Endothelial cell of umbilical vein (primary cell): ENCODE results near the gene LIMA1. TPM values are rescaled to one million over a fixed set of nuclear protein-coding genes. Genes with fewer than 3 reads are reported as not detected.

Experiments used
- BruUV-seq: library from RNA; stranded (reverse); fragments of 400-500 nt; replicated peaks from 2 replicates; lab custom pipeline; 2021; lab: Mats Ljungman, UMichigan
- CTCF ChIA-PET: fragments of 300-600, 350-600 bp; sonication (Branson Sonifier 250); formaldehyde crosslinking; loops from one replicate; lab custom pipeline; 2021; ENCODE audit warnings: antibody characterized with exemption, inconsistent platforms; lab: Charles Lee
- POLR2A ChIA-PET: fragments of 300-600, 350-600 bp; sonication (Branson Sonifier 250); formaldehyde crosslinking; loops from one replicate; lab custom pipeline; 2021; ENCODE audit warnings: antibody characterized with exemption, inconsistent platforms; lab: Charles Lee
- DNase-seq: peaks from one replicate; pipeline ENCODE4 v3.0.0-alpha.2; 2011; ENCODE audit warnings: low read depth, low spot score
- FAIRE-seq: peaks from 2 replicates; lab custom pipeline; 2011; peaks lifted over from hg19 to GRCh38; lab: Jason Lieb, UNC
- H2AFZ ChIP-seq: 2 replicates; pipeline ENCODE4 v1.6.0; 2012; ENCODE audit warnings: low read depth, low read length, control low read depth, inconsistent platforms
- H3K27ac ChIP-seq: 2 replicates; pipeline ENCODE4 v1.5.1; 2011; ENCODE audit warnings: low read depth, mild to moderate bottlenecking, control low read depth, low read length, moderate library complexity; ENCODE audit not compliant: insufficient read depth
- H3K27me3 ChIP-seq, 2 experiments: 2 replicates each; pipeline versions ENCODE4 v1.6.0 to v1.6.1; 2011; ENCODE audit warnings: low read length in 2 of 2, mixed read lengths in 1 of 2; ENCODE audit not compliant: control insufficient read depth in 2 of 2, insufficient read depth in 2 of 2
- H3K36me3 ChIP-seq, 2 experiments: 2 replicates in 1 of 2; 3 replicates in 1 of 2; pipeline ENCODE4 v1.5.1; 2011; ENCODE audit warnings: low read length in 2 of 2, mild to moderate bottlenecking in 1 of 2, moderate library complexity in 1 of 2; ENCODE audit not compliant: control insufficient read depth in 2 of 2, insufficient read depth in 2 of 2; ENCODE audit errors: extremely low read depth in 1 of 2
- H3K4me1 ChIP-seq: 3 replicates; pipeline ENCODE4 v1.5.1; 2011; ENCODE audit warnings: mild to moderate bottlenecking, low read length; ENCODE audit not compliant: control insufficient read depth, insufficient read depth; ENCODE audit errors: extremely low read depth
- H3K4me2 ChIP-seq: 2 replicates; pipeline ENCODE4 v1.6.1; 2011; ENCODE audit warnings: low read length, control low read depth, mixed read lengths; ENCODE audit not compliant: insufficient read depth
- H3K4me3 ChIP-seq, 3 experiments: fragments of 200-600 bp in 1 of 3; sonication (generic), shearing (Covaris generic) in 1 of 3; replicated peaks in 1 of 3; 2 replicates each; pipeline ENCODE4 v1.5.1; 2011 to 2016; ENCODE audit warnings: control low read depth in 3 of 3, low read length in 3 of 3, mild to moderate bottlenecking in 2 of 3, inconsistent platforms in 1 of 3, low read depth in 1 of 3, moderate library complexity in 1 of 3; ENCODE audit not compliant: insufficient read depth in 1 of 3
- H3K79me2 ChIP-seq: 2 replicates; pipeline ENCODE4 v1.6.0; 2012; ENCODE audit warnings: low read length, inconsistent platforms; ENCODE audit not compliant: control insufficient read depth, insufficient read depth
- H3K9ac ChIP-seq: replicated peaks from 2 replicates; pipeline ENCODE3; 2011; ENCODE audit warnings: low read length, control low read depth; ENCODE audit not compliant: insufficient read depth; ENCODE audit errors: extremely low read depth
- H3K9me1 ChIP-seq: replicated peaks from 3 replicates; pipeline ENCODE4 v1.6.0; 2011; ENCODE audit warnings: mild to moderate bottlenecking, low read length; ENCODE audit not compliant: control insufficient read depth, insufficient read depth; ENCODE audit errors: extremely low read depth
- H3K9me3 ChIP-seq: replicated peaks from 2 replicates; pipeline ENCODE4 v1.5.1; 2012; ENCODE audit warnings: low read length, inconsistent platforms; ENCODE audit not compliant: control insufficient read depth, insufficient read depth
- H4K20me1 ChIP-seq: replicated peaks from 2 replicates; pipeline ENCODE3; 2011; ENCODE audit warnings: mild to moderate bottlenecking, low read length; ENCODE audit not compliant: control insufficient read depth, insufficient read depth; ENCODE audit errors: extremely low read depth
- CTCF ChIP-seq, 2 donors: IDR thresholded peaks; 1 replicate in 1 of 2; 2 replicates in 1 of 2; pipeline ENCODE4 v1.5.1; 2011; ENCODE audit warnings: low read length in 2 of 2, mild to moderate bottlenecking in 2 of 2, moderate library complexity in 2 of 2, control low read depth in 1 of 2, inconsistent platforms in 1 of 2, low read depth in 1 of 2; ENCODE audit not compliant: insufficient read depth in 1 of 2; ENCODE audit errors: extremely low read depth in 1 of 2
- EZH2 ChIP-seq: IDR thresholded peaks from 2 replicates; pipeline ENCODE4 v1.6.1; 2012; ENCODE audit warnings: borderline replicate concordance, low read depth, mild to moderate bottlenecking, moderate library complexity, low read length, inconsistent platforms; ENCODE audit not compliant: severe bottlenecking
- FOS ChIP-seq: IDR thresholded peaks from 2 replicates; pipeline ENCODE4 v1.6.1; 2011; ENCODE audit warnings: mild to moderate bottlenecking, low read length, moderate library complexity, borderline replicate concordance; ENCODE audit not compliant: insufficient read depth
- GATA2 ChIP-seq: IDR thresholded peaks from 2 replicates; pipeline ENCODE4 v1.7.0; 2011; ENCODE audit warnings: low read depth, mild to moderate bottlenecking, moderate library complexity, mixed read lengths, low read length; ENCODE audit not compliant: insufficient read length, insufficient read depth
- JUN ChIP-seq: IDR thresholded peaks from 2 replicates; pipeline ENCODE4 v1.6.1; 2011; ENCODE audit warnings: borderline replicate concordance, low read depth; ENCODE audit not compliant: insufficient read length, insufficient read depth
- MAX ChIP-seq: IDR thresholded peaks from 2 replicates; pipeline ENCODE4 v1.6.1; 2011; ENCODE audit not compliant: insufficient read depth, insufficient read length
- MYC ChIP-seq: IDR thresholded peaks from one replicate; pipeline ENCODE4 v1.6.1; 2011; ENCODE audit warnings: mild to moderate bottlenecking, low read depth, low read length
- POLR2A ChIP-seq: IDR thresholded peaks from 2 replicates; pipeline ENCODE4 v1.6.1; 2012; ENCODE audit warnings: low read depth, mild to moderate bottlenecking, control low read depth, low read length
- POLR2AphosphoS5 ChIP-seq: IDR thresholded peaks from 2 replicates; pipeline ENCODE4 v1.6.1; 2012; ENCODE audit warnings: low read depth, mild to moderate bottlenecking, control low read depth, low read length, moderate library complexity; ENCODE audit not compliant: insufficient read depth
- dilution Hi-C: fragments of 300-500 bp; cut with MboI; formaldehyde crosslinking; loops from one replicate; pipeline ENCODE4 v1.15.0; 2019; ENCODE audit warnings: low sequenced_read_pairs; ENCODE audit not compliant: extremely low pct_ligation_motif_present
- intact Hi-C: fragments of 100-400 bp; cut with micrococcal nuclease; formaldehyde crosslinking; loops from one replicate; pipeline ENCODE4 v1.10.0; 2022
- polyA plus RNA-seq, 4 experiments: library from polyadenylated mRNA; depleted of rRNA in 3 of 4; stranded (reverse) in 3 of 4; unstranded in 1 of 4; fragments of >200 nt; gene quantifications; 2 replicates each; pipeline versions ENCODE4 v1.2.1 to v1.2.3, GENCODE V29; 2011 to 2012; ENCODE audit warnings: missing spikeins in 1 of 4
- total RNA-seq: library from RNA; stranded (reverse); gene quantifications from 2 replicates; pipeline ENCODE4 v1.2.3, GENCODE V29; 2021

Gene LIMA1
- total and polyA plus RNA-seq, 2 donors (not counting 3 experiments of a cell fraction or from before 2014, with no cell fraction given): 35.0 to 87.3 TPM

- TF ChIP-seq JUN (no peak), POLR2AphosphoS5 (no peak), GATA2 (no peak), POLR2A (no peak), MAX (no peak), CTCF (IDR thresholded peaks at IDR 0.05; ENCODE audit: extremely low read depth in 1 of 2, insufficient read depth in 1 of 2, low read depth in 1 of 2, low read length in 2 of 2) (no peak), MYC (no peak), FOS (no peak), EZH2 (no peak)
- peaks cover 15% of the 10 kb centered on the region for H3K4me1 ChIP-seq
- dilution Hi-C loops (no loop called here), intact Hi-C loops (no loop called here)
- H3K9ac ChIP-seq: no peak overlapping the region
- FAIRE-seq: no peak
- no TSS peak for BruUV-seq
- no peaks in the 10 kb centered on the region for H3K36me3 ChIP-seq
- no peaks in the 10 kb centered on the region for H3K9me1 ChIP-seq
- no peaks in the 10 kb centered on the region for H4K20me1 ChIP-seq
- DNase-seq: no peak
- no peaks in the 10 kb centered on the region for H3K9me3 ChIP-seq
- no peaks in the 10 kb centered on the region for H3K79me2 ChIP-seq
- ChIA-PET CTCF (interaction anchor here (0.8 to 1.1 kb wide), 3 partner anchors 29 to 109 kb away, joined by 3 to 4 read pairs (median 3); no protein-coding TSS in a partner anchor), POLR2A (no interaction called here)
- H2AFZ ChIP-seq: no peak overlapping the region
- no peak overlapping the region for H3K4me2 ChIP-seq
- H3K27me3 ChIP-seq: no peaks in the 10 kb centered on the region
- H3K27ac ChIP-seq: no peak overlapping the region
- H3K4me3 ChIP-seq: no peak overlapping the region
These were observed 1.9 kb upstream of the LIMA1 start for GRCh38 chr12:50285253-50285652.
